ENCODE results near the gene RTL5.

GRCh38 chrX:72121383-72121782, 10.3 kb downstream of the RTL5 start:
- TF ChIP-seq CTCF (IDR thresholded peaks at IDR 0.05) = no peak
- no peak for TF ChIP-seq ZFX (IDR thresholded peaks at IDR 0.05; ENCODE audit: borderline replicate concordance)
